ENCODE data around the gene KLHL7.

GRCh38 chr7:23168111-23168885, 62.7 kb downstream of the KLHL7 start:
- TF ChIP-seq CTBP1 (IDR thresholded peaks at IDR 0.05; ENCODE audit: borderline replicate concordance) (no peak), PKNOX1 (IDR thresholded peaks at IDR 0.05) (no peak)
